AG10803 (cell line): ENCODE measurements around the gene DMRT1.
"Not testable (repeated sequence)": the region's sequence is repeated elsewhere in the genome, so short reads cannot be mapped to it uniquely, and the experiment has no call there.

ENCODE experiments used
- DNase-seq: peaks from one replicate; pipeline ENCODE4 v3.0.0; 2010; ENCODE audit warnings: low read depth
- H3K4me3 ChIP-seq: 2 replicates; pipeline ENCODE4 v1.5.1; 2011; ENCODE audit warnings: mild to moderate bottlenecking, low read length, control low read depth
- CTCF ChIP-seq: conservative IDR thresholded peaks from 2 replicates; pipeline ENCODE4 v1.5.1; 2011; ENCODE audit warnings: mild to moderate bottlenecking, low read length, control low read depth, inconsistent platforms

The DMRT1 gene

DNA sequence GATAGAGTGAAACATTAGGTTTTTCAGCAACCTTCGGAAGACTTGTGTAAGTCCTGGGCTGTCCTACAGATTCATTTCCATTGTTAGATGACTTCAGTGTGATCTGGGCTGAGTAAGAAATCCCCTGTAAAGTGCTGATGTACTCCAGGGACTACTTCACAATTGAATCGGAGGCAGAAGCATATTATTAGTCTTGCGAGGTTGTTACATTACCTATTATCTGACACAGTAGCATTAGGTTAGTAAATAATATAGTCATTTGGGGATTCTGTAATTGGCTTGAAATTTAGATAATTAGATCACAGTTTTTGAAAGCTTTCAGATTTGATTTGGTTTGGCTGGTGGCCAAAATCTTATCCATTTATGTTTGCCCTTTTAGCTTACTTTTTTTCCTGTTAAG is 62.4 kb downstream of the DMRT1 start:
- TF ChIP-seq CTCF: no peak
- DNase-seq: no peak
- H3K4me3 ChIP-seq: no peak overlapping the region

GRCh38 chr9:905906-906305 is 64.4 kb downstream of the DMRT1 start:
- no peak for TF ChIP-seq CTCF
- no peak overlapping the region for H3K4me3 ChIP-seq
- DNase-seq: no peak

DNA sequence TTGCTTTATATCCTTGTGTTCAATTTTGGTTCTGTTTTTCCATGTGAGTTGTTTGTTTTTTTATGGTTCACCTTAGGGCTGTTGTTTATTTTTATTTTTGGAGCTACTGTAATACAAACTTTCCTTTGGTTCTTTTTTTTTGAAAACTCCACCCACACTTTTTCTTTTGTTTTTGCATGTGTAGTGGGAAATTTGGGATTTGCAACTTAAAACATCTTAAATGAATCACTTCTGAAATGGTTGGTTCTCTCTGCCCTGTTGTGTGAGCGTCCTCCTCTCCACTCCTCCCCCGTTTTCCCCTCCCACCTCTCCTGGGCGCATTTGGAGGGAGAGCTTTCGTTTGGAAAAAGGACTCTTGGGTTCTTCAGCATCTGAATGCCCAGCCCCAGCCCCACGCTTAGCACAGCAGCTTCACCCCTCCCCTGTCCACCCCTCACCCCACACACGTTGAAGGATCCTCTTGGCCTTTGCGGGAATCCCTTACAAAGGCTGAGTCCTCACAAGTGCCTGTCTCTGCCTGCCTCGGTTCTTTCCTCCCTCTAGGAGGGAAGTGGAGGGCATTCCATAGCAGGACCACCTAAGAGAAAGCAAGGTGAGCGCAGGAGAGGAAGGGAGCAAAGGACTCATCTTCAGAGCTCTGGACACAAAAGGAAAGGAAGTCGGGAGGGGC is 67.2 kb downstream of the DMRT1 start:
- TF ChIP-seq CTCF: no peak
- no peak for DNase-seq

GRCh38 chr9:911005-911404 is 69.5 kb downstream of the DMRT1 start:
- TF ChIP-seq CTCF: no peak
- no peak overlapping the region for H3K4me3 ChIP-seq
- DNase-seq: no peak

More for the DNA sequence above, 67.2 kb downstream of the DMRT1 start:
- H3K4me3 ChIP-seq: no peak overlapping the region

DNA sequence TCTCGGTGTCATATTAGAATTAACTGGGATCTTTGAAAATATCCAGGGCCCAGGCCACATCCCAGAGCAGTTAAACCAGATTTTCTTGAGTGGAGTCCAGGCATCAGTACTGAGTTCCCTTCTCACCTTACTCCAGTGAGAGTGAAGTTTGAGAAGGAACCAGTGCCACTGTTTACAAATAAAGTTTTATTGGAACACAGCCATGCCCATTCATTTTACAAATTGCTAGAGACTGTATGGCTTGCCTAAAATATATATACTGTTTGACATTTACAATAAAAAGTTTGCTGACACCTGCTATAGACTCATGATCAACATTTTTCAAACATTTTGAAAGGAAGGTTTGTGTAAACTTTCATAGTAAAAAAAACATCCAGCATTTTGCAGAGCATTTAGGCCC is 71.3 kb downstream of the DMRT1 start:
- DNase-seq: no peak
- H3K4me3 ChIP-seq: no peak overlapping the region
- no peak for TF ChIP-seq CTCF

DNA sequence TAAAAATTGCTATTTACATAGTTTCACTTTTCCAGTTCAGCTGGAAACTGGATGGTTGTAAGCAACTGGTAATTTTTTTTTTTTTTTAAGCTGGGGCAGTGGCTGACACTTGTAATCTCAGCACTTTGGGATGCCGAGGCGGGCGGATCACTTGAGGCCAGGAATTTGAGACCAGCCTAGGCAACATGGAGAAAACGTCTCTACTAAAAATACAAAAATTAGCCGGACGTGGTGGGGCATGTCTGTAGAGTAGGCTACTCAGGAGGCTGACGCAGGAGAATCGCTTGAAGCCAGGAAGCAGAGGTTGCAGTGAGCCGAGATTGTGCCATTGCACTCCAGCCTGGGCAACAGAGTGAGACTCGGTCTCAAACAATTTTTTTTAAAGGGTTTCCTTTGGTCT is 72.0 kb downstream of the DMRT1 start:
- not testable (repeated sequence) for DNase-seq

GRCh38 chr9:917730-918129 is 76.2 kb downstream of the DMRT1 start:
- no peak for TF ChIP-seq CTCF
- H3K4me3 ChIP-seq: no peak overlapping the region
- no peak for DNase-seq

More for the DNA sequence above, 72.0 kb downstream of the DMRT1 start:
- not testable (repeated sequence) for H3K4me3 ChIP-seq

DNA sequence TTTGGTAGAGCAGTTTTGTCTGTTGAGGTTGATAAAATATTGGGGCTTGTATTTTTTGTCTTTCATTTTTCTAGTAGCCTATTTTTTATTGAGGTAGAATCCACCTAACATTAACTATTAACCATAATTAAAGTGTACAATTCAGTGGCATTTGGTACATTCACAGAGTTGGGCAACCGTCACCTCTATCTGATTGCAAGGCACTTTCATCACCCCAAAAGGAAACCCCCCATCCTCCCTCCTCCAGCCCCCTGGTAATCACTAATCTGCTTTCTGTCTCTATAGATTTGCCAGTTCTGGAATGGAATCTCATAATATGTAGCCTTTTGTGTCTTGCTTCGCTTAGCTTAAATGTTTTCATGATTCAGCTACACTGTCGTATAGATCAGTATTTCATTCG is 79.4 kb downstream of the DMRT1 start:
- no peak for DNase-seq
- TF ChIP-seq CTCF: no peak
- H3K4me3 ChIP-seq: no peak overlapping the region
